Activated T-cell treated with anti-CD3 and anti-CD28 coated beads for 4 hours (primary cell): ENCODE data around the gene PEX14.

ENCODE experiments used
- DNase-seq: peaks from one replicate; pipeline ENCODE4 v3.0.0-alpha.2; 2020

PEX14 gene

DNA sequence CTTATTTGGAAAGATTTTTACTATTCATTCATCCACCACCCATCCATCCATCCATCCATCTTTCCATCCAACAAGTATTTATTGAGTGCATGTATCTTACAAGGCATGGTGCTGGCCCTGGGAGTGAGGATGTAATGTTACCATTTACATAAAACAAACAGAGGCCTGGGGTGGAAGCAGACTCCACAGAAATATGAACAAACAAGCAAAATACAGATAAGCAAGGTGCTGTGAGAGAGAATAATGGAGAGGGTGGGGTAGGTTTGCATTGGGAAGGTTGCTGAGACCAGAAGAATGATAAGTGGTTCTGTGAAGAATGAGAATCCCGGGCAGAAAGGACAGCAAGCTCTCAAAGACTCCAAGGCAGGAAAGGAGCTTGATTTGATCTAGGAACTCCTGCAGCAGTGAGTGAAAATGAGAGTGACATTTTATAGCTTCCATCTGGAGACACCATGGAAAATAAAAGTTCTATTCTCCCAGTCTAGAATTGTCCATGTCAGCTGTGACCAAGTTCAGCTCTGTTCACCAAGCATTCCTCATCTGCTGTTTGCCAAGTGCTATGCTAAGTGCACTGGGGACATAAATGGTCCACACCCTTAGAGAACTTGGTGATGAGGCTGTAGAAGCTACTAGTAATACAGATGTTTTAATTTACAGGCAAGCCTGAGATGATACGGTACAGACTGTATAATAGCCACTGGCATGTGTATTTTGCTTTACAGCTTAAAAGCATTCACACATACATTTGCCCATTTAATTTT lies 75.3 kb downstream of the PEX14 start:
- no peak for DNase-seq

DNA sequence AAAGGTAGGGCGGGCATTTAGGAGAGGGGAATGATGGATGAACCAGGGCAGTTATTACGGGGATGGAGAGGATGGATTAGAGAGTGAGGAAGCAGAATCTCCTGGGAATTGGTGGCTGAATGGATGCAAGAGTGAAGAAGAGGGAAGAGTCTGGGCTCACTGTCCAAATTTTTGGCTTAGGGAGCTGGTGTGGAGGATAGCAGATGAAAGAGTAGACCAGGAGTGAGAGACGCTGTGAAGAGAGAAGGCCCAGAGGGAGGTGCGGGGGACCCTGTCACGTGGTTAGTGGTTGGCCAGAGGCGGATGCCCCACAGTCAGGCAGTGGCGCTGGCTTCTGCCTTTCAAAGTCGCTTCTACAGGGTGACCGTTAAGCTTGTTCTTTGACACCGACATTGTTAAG lies 78.4 kb downstream of the PEX14 start:
- no peak for DNase-seq

DNA sequence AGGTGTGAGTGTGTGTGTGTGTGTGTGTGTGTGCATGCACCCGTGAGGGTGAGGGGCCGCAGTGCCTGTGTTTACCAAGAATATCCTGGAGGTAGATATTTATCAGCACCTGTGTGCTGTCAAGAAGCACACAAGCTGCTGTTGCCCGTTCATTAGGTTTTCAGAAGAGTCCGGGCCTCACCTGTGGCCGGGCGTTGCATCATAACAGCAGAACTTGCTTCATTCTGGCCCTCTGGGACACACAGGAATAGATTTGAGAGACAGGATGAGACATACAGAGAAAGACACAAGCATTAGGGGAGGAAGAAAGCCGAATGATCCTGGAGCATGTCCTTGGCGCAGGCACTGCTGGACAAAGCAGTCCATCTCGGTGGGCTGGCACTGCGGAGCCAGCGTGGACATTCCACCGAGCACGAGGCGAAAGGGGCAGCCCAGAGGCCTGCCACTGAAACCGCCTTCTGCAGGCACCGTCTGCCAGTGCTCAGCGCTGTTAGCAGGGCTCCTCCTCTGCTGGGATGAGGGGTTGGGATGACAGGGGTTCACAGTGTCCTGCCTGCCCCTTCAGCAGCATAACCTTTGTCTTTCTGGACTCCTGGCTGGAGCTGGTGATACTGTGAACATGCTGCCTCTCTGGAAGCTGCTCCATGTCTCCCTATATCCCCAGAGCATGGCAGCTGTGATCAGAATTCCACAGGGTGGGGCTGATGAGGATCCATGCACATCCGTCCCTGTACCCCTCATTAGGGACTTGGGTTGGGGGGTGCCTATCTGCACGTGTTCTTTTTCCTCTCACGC lies 81.1 kb downstream of the PEX14 start:
- no peak for DNase-seq

GRCh38 chr1:10556430-10557005 lies 81.8 kb downstream of the PEX14 start:
- no peak for DNase-seq

- DNase-seq = no peak
These were observed 83.0 kb downstream of the PEX14 start for GRCh38 chr1:10557714-10558113.

DNA sequence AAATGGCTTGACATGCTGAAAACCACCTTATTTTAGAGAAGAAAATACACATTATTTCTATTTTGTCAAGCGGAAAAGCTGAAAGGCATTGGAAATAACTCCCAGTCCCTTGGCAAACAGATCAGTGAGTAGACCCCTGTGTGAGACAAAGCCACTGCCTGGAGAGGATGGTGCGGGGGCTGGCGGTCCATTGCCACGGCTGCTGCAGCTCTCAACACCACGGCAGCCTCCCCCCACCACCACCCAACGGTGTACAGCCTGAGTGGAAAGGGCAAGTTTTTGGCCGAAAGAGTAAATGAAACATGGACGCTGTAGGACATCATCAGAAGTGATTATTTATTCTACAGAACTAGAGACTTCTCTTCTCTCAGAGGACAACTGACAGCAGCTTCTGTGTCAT lies 84.6 kb downstream of the PEX14 start:
- no peak for DNase-seq

- no peak for DNase-seq
These were observed 86.7 kb downstream of the PEX14 start for GRCh38 chr1:10561497-10561896.

DNA sequence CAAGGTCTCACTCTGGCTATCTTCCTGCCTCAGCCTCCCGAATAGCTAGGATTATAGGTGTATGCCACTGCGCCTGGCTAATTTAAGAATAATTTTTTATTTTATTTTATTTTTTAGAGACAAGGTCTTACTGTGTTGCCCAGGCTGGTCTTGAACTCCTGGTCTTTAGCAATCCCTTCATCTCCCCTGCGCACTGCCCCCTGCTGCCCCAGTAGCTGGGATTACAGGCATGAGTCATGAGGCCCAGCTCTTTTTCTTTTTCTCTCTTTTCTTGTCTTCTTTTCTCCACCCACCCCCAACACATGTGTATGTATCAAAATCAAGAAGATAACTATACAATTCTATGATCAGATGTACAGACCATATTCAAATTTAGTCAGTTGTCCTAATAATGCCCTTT lies 87.2 kb downstream of the PEX14 start:
- DNase-seq = no peak

- DNase-seq = no peak
These were observed 89.3 kb downstream of the PEX14 start for GRCh38 chr1:10564063-10564462.

DNA sequence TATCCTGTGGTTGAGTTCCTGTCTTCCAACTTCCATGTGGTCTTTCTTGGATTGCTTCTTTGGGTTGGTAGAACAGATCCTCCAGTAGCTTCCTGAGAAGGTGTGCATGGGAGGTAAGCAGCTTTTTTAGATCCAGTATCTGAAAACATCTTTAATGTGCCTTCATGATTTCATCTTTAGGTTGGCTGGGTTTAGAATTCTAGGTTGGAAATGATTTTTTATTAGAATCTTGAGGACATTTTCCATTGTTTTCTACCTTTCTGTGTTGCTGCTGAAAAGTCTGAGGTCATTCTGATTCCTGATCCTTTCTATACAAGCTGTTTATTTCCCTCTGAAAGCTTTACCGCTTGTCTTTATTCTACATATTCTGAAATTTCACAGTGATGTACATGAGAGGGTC lies 94.8 kb downstream of the PEX14 start:
- no peak for DNase-seq

- no peak for DNase-seq
These were observed 100.9 kb downstream of the PEX14 start for GRCh38 chr1:10575616-10576015.

DNA sequence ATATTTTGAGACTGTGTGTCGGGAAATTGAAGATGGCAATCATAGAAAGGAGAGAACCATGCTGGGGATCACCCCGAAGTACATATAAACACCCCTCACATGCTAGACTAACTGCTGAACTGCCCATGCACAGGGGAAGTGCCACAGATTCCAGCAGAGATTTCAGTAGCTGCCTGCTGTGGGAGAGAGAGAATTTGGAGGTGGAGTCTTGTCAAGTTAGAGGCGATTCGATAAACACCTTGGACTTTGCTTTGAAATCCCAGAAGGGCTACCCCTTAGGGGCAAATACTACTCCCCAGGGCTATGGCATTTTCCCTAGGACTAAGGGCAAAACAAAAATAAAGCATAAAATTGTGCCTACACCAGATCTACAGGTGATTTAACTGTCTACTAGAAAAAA lies 103.3 kb downstream of the PEX14 start:
- no peak for DNase-seq

- no peak for DNase-seq
These were observed 108.9 kb downstream of the PEX14 start for GRCh38 chr1:10583641-10584040.

DNA sequence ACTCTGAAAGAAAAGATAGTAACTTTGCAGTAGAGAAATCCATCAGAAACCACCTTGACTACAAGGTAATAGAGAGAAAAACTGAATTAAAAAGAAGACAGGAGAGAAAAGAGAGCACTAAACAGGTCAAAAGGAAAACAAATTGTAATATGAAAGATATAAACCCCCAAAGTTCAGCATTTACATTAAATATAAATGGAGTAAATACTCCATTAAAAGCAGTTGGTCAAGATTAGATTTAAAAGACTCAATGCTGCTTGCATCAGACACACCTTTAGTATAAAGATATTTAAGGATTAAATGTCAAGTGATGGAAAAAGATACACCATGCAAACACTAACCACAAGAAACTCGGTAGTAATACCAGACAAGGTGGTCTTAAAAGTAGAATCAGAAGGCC lies 110.5 kb downstream of the PEX14 start:
- no peak for DNase-seq

- DNase-seq = no peak
These were observed 111.4 kb downstream of the PEX14 start for GRCh38 chr1:10586125-10586524.

DNA sequence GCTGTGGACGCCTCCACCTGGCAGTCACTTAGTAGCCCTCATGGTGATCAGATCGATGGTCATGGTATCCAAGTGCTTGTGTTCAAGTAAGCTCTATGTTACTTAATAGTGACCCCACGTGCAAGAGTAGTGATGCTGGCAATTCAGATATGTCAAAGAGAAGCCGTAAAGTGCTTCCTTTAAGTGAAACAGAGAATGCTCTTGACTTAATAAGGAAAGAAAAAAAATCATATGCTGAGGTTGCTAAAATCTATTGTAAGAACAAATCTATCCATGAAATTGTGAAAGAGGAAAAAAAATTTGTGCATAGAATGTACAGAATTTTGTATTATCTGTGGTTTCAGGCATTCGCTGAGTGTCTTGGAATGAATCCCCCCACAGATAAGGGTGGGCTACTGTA lies 113.9 kb downstream of the PEX14 start:
- no peak for DNase-seq

DNA sequence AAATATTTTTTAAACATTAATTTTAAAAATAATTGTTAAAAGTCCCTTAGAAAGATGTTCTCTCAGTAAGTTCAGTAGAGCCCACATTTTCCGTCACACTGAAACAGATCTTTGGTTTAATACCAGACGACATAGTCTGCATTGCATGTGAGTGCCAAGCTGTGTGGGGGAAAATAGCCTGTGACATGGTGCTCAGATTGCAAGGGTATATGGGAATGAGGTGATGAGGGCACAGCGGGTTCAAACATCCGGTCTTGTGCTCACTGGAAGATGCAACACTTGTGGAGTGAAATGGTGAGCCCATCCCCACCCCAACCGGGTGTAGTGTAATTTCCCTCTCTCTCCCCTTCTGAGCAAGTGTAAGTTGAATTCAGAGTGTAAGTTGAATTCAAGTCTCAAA lies 114.3 kb downstream of the PEX14 start:
- DNase-seq = no peak

DNA sequence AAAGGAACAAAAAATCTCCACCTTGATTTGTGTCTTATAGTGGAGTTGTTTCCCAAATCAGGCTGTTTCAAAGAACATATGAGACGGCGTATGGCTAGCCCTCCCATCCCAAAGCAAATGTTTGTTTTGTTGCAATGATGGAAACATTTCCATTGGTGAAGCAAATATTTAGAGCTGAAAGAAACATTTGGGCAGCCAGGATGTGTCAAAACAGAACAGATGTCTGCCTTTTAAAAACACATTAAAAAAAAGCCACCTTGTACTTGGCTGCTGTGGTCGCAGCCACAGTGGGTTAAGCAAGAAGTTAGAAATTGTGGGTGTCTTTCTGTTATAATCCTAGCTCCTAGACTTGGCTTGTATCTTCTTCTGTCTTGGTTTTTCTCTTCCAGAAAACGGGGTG lies 116.3 kb downstream of the PEX14 start:
- no peak for DNase-seq

DNA sequence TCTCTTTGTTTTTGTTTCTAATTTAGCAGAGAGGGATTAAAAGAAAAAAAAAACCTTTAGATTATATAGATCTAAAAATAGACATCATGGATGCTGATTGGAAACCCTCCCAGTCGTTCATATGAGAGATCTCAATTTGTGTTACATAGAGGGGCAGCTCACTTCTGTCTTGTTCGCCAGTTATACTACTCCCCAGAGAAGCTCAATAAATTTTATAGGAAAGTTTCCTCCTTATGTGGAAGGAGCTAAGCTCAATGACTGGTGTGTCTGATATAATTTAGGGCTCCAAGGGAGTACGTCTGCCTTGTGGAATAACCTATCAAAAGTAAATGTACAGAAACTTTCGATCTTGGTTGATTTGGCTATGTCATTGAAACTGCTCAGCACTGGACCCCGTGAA lies 117.6 kb downstream of the PEX14 start:
- no peak for DNase-seq

DNA sequence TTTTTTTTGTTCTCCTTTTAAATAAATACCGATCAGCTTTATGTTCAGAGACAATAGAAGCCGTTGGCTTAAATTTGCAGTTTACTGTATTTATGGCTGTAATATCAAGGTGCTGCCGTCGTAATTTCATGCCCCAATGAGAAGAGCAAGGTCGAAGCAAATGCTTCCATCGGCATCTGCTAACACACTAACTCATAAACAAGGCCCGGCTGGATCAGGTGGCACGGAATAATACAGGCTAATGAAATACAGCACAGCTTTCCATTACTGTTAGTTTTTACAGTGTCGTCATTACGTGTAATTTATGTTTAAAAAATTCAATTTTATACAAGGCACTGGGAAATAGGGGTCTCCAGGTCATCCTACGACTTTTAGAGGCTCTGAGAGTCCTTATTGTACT lies 119.0 kb downstream of the PEX14 start:
- no peak for DNase-seq

- no peak for DNase-seq
These were observed 120.0 kb downstream of the PEX14 start for GRCh38 chr1:10594595-10595223.

- DNase-seq = no peak
These were observed 122.0 kb downstream of the PEX14 start for GRCh38 chr1:10596780-10597179.

DNA sequence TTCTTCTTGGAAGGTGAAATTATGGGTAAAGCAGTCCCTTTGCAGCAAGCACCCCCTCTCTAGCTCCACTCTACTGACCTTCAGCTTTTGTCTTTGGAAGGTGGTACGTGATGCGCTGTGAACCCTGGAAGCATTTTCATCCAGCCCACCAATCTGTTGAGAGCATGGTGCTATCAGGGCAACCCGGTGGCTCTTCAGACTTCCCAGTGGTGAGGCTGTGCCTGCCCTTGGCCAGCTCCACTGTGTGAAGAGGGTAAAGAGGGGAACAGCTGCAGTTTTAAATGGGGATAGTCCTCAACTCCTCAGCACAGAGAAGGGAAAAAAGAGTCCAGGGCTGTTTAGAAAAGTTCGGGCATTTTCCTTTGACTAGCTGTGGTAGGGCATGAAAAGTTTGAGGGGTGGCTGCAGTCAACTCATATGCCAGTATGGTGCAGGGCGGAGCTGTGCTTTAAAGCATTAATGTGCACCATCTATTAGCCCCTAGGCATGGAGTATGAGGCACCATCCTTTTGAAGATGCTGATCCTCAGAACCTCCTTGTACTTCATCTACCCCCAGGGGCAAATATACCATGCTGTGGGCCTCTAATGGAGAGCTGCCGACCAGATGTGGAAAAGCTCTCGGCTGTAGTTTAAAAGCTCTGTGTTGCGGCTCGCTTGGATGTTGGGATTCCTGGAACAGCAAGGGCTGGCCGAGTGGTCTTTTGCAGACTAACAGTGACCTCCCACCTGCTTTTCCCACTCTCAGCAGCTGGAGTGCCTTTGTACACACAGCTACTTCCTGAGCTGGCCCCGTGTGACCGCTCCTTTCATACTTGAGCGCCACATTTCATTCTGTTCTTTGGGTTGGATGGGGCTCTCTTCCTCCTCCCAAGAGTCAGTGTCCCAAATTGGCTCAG lies 123.0 kb downstream of the PEX14 start:
- no peak for DNase-seq
